NB4 (cell line): ENCODE results near the gene CCDC85C.

Source experiments
- DNase-seq: peaks from one replicate; pipeline ENCODE4 v3.0.0; 2010; ENCODE audit warnings: low read depth
- H3K4me3 ChIP-seq: one replicate; pipeline ENCODE4 v1.5.1; 2011; ENCODE audit warnings: mild to moderate bottlenecking, low read depth, low read length, moderate library complexity
- CTCF ChIP-seq: IDR thresholded peaks from one replicate; pipeline ENCODE4 v1.5.1; 2012; ENCODE audit warnings: low read depth, low read length
- MAX ChIP-seq: IDR thresholded peaks from 2 replicates; pipeline ENCODE4 v1.6.1; 2011; ENCODE audit warnings: low read depth, low read length
- MYC ChIP-seq: IDR thresholded peaks from 2 replicates; pipeline ENCODE4 v1.6.1; 2011; ENCODE audit warnings: low read depth, low read length
- POLR2A ChIP-seq: IDR thresholded peaks from 2 replicates; pipeline ENCODE4 v1.6.1; 2011; ENCODE audit warnings: mild to moderate bottlenecking; ENCODE audit not compliant: insufficient read length; ENCODE audit errors: extremely low read depth

CCDC85C gene

DNA sequence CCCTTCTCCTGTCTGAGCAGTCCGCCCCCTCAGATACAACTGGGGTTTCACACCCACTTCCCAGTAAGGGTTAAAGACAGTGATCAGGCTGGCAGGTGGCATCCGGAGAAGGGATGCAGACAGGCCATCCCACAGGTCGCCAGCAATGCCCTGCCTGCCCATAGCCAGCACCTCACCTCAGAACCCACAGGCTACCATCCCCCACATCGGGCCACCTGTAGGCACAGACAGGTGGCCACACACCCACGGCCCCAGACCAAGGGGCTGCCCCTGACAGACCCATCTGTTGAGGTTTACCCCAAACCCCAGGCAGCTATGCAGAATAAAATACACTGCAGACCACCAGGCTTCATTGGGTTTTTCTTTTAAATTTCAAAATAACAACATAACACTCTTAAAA lies 65.3 kb downstream of the CCDC85C start:
- no peak overlapping the region for H3K4me3 ChIP-seq
- TF ChIP-seq MAX: no peak
- no peak for TF ChIP-seq CTCF
- TF ChIP-seq POLR2A: no peak
- no peak for TF ChIP-seq MYC
- no peak for DNase-seq

DNA sequence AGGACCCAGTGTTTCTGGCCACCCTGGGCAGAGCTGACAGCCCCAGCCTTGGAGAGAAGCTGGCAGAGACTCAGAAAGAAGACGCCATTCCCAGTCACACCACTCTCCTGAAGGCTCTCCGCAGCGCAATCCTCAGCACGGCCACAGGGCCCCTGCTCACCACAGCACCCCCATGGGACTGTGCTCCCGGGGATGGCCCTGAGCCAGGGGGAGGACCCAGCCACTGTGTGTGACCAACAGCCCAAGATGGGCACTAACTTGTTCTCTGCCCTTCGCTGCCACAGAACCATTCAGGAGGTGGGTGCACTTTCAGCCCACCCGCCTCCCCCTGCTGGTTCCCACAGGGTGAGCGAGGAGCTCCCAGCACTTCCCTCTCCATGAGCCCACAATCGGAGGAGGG lies 65.7 kb downstream of the CCDC85C start:
- no peak overlapping the region for H3K4me3 ChIP-seq
- no peak for TF ChIP-seq MYC
- TF ChIP-seq MAX: no peak
- peak; percentile 9 for TF ChIP-seq CTCF
- no peak for DNase-seq

GRCh38 chr14:99537399-99537798 lies 66.6 kb downstream of the CCDC85C start:
- DNase-seq: no peak
- H3K4me3 ChIP-seq: no peak overlapping the region
- TF ChIP-seq MYC (no peak), MAX (no peak), POLR2A (no peak), CTCF (no peak)

DNA sequence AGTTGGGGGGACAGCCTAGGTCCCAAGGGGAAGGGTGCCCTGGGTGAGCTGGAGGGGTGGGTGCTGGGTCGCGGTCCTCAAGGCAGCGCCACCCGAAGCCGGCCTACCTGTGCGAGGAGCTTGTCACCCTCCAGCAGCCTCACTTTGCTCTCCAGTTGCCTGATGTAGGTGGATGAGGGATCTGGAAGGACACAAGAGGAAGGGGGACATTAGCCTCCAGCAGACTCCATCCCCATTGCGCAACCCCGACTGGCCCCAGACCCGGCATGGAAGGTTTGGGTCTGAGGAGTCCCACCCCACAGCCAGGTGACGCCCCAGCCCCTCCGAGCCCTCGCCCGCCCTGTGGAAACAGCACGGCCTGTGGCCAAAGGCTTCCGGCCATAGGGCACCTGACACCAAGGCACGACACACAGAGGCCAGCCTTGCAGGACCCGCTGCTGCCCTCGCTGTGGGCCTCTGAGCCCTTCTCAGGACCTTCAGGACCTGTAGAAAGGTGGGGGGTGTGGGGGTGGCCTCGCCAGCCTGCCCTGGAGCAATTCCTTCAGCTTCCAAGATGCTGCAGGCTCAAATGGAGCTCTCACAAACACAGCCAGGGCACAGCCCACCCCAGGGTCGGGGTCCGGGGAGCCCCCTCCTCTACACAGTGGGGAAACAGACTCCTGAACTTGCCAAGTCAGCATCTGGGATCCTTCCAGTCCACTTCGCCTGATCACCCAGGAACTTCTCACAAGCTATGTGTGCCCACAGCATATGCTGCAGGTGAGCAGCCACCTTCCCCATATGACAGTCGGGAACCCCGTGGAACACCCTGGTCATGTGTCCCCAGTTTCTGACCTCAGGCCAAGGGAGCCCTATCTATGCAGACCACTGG lies 67.9 kb downstream of the CCDC85C start:
- H3K4me3 ChIP-seq: no peak overlapping the region
- no peak for DNase-seq
- TF ChIP-seq CTCF (no peak), MAX (no peak), POLR2A (no peak), MYC (no peak)

DNA sequence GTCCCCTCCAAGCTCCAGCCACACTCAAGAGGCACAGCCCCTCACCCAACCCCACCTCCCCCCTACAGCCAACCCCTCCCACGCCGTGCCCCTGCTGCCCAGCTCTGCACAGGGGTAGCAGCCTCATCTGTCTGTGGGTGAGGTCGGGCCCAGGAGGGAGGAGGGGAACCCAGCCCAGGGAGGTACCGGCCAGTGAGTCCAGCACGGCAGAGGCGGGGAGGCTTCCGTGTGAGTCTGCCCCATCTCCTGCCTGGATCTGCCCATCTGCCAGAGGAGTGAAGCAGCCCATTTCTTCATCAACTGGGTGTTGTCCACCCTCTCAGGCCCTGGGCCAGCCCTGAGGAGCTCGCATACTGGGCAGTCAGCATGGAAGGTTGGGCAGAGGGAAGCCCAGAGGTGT lies 68.6 kb downstream of the CCDC85C start:
- H3K4me3 ChIP-seq: no peak overlapping the region
- no peak for DNase-seq
- TF ChIP-seq MAX: no peak
- no peak for TF ChIP-seq MYC
- no peak for TF ChIP-seq POLR2A
- no peak for TF ChIP-seq CTCF
